Activated CD8-positive, alpha-beta T cell treated with anti-CD3 and anti-CD28 coated beads for 36 hours (primary cell): ENCODE measurements around the gene OTOF. TPM values are rescaled to one million over a fixed set of nuclear protein-coding genes. Genes with fewer than 3 reads are reported as not detected.

Source experiments
- ATAC-seq: fragments of 200-7000 bp; cut with Tn5 transposase; one replicate; pipeline ENCODE4 v1.10.0; 2021; ENCODE audit warnings: mild to moderate bottlenecking, moderate library complexity
- CTCF ChIA-PET: fragments of 350-600 bp; sonication (Branson Sonifier 250); formaldehyde crosslinking; loops from one replicate; lab custom pipeline; 2021; ENCODE audit warnings: antibody characterized with exemption; lab: Charles Lee
- POLR2A ChIA-PET: fragments of 350-600 bp; sonication (Branson Sonifier 250); formaldehyde crosslinking; loops from one replicate; lab custom pipeline; 2021; ENCODE audit warnings: antibody characterized with exemption; lab: Charles Lee
- DNase-seq: peaks from one replicate; pipeline ENCODE4 v3.0.0-alpha.2; 2020
- H3K27ac Mint-ChIP-seq: one replicate; pipeline ENCODE4 v1.8.0; 2021; ENCODE audit warnings: mild to moderate bottlenecking, mixed read lengths
- H3K27me3 Mint-ChIP-seq: one replicate; pipeline ENCODE4 v1.8.0; 2021; ENCODE audit warnings: mixed read lengths
- H3K36me3 Mint-ChIP-seq: one replicate; pipeline ENCODE4 v1.8.0; 2021; ENCODE audit warnings: low read depth, mixed read lengths
- H3K4me1 Mint-ChIP-seq: one replicate; pipeline ENCODE4 v1.8.0; 2021; ENCODE audit warnings: low read depth, mixed read lengths
- H3K4me3 Mint-ChIP-seq: one replicate; pipeline ENCODE4 v1.8.0; 2021; ENCODE audit warnings: mild to moderate bottlenecking, moderate library complexity, mixed read lengths
- H3K9me3 Mint-ChIP-seq: one replicate; pipeline ENCODE4 v1.8.0; 2021; ENCODE audit warnings: mixed read lengths
- intact Hi-C: fragments of 100-400 bp; cut with micrococcal nuclease; formaldehyde crosslinking; loops from one replicate; pipeline ENCODE4 v1.10.0; 2022
- total RNA-seq, 2 experiments: library from RNA; stranded (reverse); gene quantifications; one replicate each; pipeline ENCODE4 v1.2.3, GENCODE V29; 2021
- TF ChIP-seq, protein P1 (sequence below): fragments of 200-600 bp; IDR thresholded peaks from one replicate; pipeline ENCODE4 v1.8.0; 2022; ENCODE audit warnings: antibody characterized with exemption, mild to moderate bottlenecking

Gene OTOF
- total RNA-seq, 2 experiments from 2014 or later = 0.60 to 0.81 TPM

- ChIA-PET CTCF (interaction anchor here (1.3 kb wide), 1 partner anchor 55 kb away, joined by 6 read pairs; no protein-coding TSS in a partner anchor), POLR2A (interaction anchor here (0.7 kb wide), 2 partner anchors 13 to 53 kb away, joined by 3 to 4 read pairs; no protein-coding TSS in a partner anchor)
- intact Hi-C loops = no loop called here
- DNase-seq = no peak
- Mint-ChIP-seq H3K36me3 (no peaks in the 10 kb centered on the region), H3K27ac (no peak overlapping the region), H3K4me1 (peaks cover 14% of the 10 kb centered on the region), H3K4me3 (no peak overlapping the region), H3K27me3 (no peaks in the 10 kb centered on the region), H3K9me3 (no peaks in the 10 kb centered on the region)
- TF ChIP-seq, protein P1, sequence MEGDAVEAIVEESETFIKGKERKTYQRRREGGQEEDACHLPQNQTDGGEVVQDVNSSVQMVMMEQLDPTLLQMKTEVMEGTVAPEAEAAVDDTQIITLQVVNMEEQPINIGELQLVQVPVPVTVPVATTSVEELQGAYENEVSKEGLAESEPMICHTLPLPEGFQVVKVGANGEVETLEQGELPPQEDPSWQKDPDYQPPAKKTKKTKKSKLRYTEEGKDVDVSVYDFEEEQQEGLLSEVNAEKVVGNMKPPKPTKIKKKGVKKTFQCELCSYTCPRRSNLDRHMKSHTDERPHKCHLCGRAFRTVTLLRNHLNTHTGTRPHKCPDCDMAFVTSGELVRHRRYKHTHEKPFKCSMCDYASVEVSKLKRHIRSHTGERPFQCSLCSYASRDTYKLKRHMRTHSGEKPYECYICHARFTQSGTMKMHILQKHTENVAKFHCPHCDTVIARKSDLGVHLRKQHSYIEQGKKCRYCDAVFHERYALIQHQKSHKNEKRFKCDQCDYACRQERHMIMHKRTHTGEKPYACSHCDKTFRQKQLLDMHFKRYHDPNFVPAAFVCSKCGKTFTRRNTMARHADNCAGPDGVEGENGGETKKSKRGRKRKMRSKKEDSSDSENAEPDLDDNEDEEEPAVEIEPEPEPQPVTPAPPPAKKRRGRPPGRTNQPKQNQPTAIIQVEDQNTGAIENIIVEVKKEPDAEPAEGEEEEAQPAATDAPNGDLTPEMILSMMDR = no peak
- ATAC-seq = no peak
Observed at GRCh38 chr2:26522751-26523171, 44.8 kb upstream of the OTOF start.

DNA sequence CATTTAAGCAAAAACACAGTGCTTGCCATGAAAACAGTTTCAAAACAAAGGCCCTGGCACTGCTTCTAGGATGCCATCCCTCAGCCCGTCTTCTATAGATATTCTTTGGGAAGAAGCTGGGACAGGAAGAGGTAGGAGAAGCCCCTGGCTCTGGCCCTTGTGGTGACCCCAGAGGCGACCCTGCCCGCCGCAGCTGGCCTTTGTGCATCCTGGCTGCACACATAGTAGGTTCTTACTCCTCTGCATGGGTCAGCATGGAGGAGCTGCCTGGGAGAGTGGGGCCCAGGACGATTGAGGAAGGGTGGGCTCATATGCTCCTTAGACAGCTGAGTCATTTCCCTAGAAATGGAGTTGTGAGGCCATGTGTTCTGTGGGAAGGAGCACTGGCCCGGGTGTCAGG is 44.4 kb upstream of the OTOF start:
- ATAC-seq (no peak), DNase-seq (no peak)
- TF ChIP-seq, protein P1 = no peak
- H3K4me1 Mint-ChIP-seq = peaks cover 14% of the 10 kb centered on the region
- no peak overlapping the region for H3K27ac Mint-ChIP-seq
- no peaks in the 10 kb centered on the region for H3K36me3 Mint-ChIP-seq
- ChIA-PET CTCF (interaction anchor here (1.1 to 1.3 kb wide), 2 partner anchors 9 to 55 kb away, joined by 3 to 6 read pairs; no protein-coding TSS in a partner anchor), POLR2A (interaction anchor here (0.7 kb wide), 2 partner anchors 13 to 53 kb away, joined by 3 to 4 read pairs; no protein-coding TSS in a partner anchor)
- intact Hi-C loops = no loop called here
- H3K27me3 Mint-ChIP-seq = no peaks in the 10 kb centered on the region
- H3K4me3 Mint-ChIP-seq = no peak overlapping the region
- no peaks in the 10 kb centered on the region for H3K9me3 Mint-ChIP-seq

GRCh38 chr2:26521913-26522180 is 43.9 kb upstream of the OTOF start:
- CTCF ChIA-PET = interaction anchor here (1.1 to 1.3 kb wide), 2 partner anchors 9 to 56 kb away, joined by 3 to 6 read pairs; no protein-coding TSS in a partner anchor
- H3K36me3 Mint-ChIP-seq = no peaks in the 10 kb centered on the region
- no peaks in the 10 kb centered on the region for H3K27me3 Mint-ChIP-seq
- H3K27ac Mint-ChIP-seq = no peak overlapping the region
- intact Hi-C loops = no loop called here
- TF ChIP-seq, protein P1 = no peak
- peaks cover 14% of the 10 kb centered on the region for H3K4me1 Mint-ChIP-seq
- POLR2A ChIA-PET = no interaction called here
- no peaks in the 10 kb centered on the region for H3K9me3 Mint-ChIP-seq
- no peak for DNase-seq
- no peak for ATAC-seq
- no peak overlapping the region for H3K4me3 Mint-ChIP-seq

- ChIA-PET CTCF (interaction anchor here (0.7 to 2.8 kb wide), 8 partner anchors 10 to 224 kb away, joined by 3 to 30 read pairs (median 4); no protein-coding TSS in a partner anchor), POLR2A (no interaction called here)
- H3K27me3 Mint-ChIP-seq = no peaks in the 10 kb centered on the region
- H3K4me1 Mint-ChIP-seq = peaks cover 14% of the 10 kb centered on the region
- DNase-seq (peak; percentile 27), ATAC-seq (no peak)
- TF ChIP-seq, protein P1 = peak; percentile 28
- intact Hi-C loops = no loop called here
- H3K4me3 Mint-ChIP-seq = no peak overlapping the region
- no peak overlapping the region for H3K27ac Mint-ChIP-seq
- no peaks in the 10 kb centered on the region for H3K9me3 Mint-ChIP-seq
- H3K36me3 Mint-ChIP-seq = no peaks in the 10 kb centered on the region
Observed at GRCh38 chr2:26521054-26521912, 43.4 kb upstream of the OTOF start.

- CTCF ChIA-PET = interaction anchor here (0.9 to 2.8 kb wide), 8 partner anchors 12 to 85 kb away, joined by 3 to 30 read pairs (median 5); no protein-coding TSS in a partner anchor
- POLR2A ChIA-PET = no interaction called here
- intact Hi-C loops = no loop called here
Observed at GRCh38 chr2:26520148-26520449, 42.2 kb upstream of the OTOF start.

More at GRCh38 chr2:26520148-26520449, 42.2 kb upstream of the OTOF start:
- H3K4me3 Mint-ChIP-seq = no peak overlapping the region
- no peaks in the 10 kb centered on the region for H3K27me3 Mint-ChIP-seq
- H3K9me3 Mint-ChIP-seq = no peaks in the 10 kb centered on the region
- TF ChIP-seq, protein P1 = no peak
- DNase-seq = no peak
- H3K27ac Mint-ChIP-seq = no peak overlapping the region
- no peak for ATAC-seq
- H3K4me1 Mint-ChIP-seq = peaks cover 14% of the 10 kb centered on the region
- no peaks in the 10 kb centered on the region for H3K36me3 Mint-ChIP-seq
